GM12865 (cell line): ENCODE measurements around the gene ZNF823.

Experiments used
- DNase-seq: peaks from one replicate; pipeline ENCODE4 v3.0.0; 2010; ENCODE audit warnings: low read depth
- H3K4me3 ChIP-seq: 2 replicates; pipeline ENCODE4 v1.5.1; 2011; ENCODE audit warnings: mild to moderate bottlenecking, low read depth, low read length, control low read depth
- TF ChIP-seq, protein P1 (sequence below): IDR thresholded peaks from 2 replicates; pipeline ENCODE4 v1.5.1; 2011; ENCODE audit warnings: low read length, control low read depth, low read depth, inconsistent platforms; ENCODE audit not compliant: insufficient read depth; ENCODE audit errors: missing control alignments

The ZNF823 gene

DNA sequence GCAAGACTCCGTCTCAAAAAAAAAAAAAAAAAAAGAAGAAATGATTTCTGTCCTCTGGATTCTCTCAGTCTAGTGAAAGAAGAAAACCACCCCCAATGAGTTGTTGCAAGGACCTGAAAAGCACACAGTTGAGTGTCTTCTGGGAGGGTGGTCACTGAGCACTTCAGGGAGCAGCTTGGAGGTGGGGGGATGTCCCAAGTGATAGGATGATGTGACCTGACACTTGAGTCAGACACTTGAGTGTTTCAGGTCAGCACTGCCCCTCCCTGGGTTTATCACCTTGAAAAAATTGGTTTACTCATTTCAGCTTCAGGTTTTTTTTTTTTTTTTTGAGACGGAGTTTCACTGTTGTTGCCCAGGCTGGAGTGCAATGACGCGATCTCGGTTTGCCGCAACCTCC, 63.2 kb downstream of the ZNF823 start:
- TF ChIP-seq, protein P1, sequence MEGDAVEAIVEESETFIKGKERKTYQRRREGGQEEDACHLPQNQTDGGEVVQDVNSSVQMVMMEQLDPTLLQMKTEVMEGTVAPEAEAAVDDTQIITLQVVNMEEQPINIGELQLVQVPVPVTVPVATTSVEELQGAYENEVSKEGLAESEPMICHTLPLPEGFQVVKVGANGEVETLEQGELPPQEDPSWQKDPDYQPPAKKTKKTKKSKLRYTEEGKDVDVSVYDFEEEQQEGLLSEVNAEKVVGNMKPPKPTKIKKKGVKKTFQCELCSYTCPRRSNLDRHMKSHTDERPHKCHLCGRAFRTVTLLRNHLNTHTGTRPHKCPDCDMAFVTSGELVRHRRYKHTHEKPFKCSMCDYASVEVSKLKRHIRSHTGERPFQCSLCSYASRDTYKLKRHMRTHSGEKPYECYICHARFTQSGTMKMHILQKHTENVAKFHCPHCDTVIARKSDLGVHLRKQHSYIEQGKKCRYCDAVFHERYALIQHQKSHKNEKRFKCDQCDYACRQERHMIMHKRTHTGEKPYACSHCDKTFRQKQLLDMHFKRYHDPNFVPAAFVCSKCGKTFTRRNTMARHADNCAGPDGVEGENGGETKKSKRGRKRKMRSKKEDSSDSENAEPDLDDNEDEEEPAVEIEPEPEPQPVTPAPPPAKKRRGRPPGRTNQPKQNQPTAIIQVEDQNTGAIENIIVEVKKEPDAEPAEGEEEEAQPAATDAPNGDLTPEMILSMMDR, result no peak
- no peak for DNase-seq

DNA sequence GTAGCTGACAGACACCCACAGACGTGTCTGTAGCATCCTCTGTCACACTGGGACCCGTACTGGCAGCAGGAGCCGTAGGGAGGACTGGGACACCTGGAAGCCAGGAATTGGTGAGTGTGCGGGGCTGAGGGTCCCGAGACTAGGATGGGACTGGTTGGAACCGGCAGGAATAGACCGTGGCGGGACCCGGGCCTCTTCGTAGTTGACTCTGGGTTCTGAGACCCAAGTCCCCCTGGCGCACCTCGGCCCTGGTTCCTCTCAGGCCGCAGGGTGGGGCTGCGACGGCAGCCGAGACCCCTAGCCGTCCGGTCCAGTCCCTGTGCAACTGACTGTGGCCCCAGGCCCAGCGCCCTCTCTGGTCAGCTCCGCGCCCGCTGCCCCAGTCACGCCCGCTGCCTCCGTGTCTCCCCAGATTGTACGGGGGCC, 64.7 kb downstream of the ZNF823 start:
- no peak for DNase-seq
- no peak overlapping the region for H3K4me3 ChIP-seq
- TF ChIP-seq, protein P1, result no peak

More for the DNA sequence above, 63.2 kb downstream of the ZNF823 start:
- no peak overlapping the region for H3K4me3 ChIP-seq

DNA sequence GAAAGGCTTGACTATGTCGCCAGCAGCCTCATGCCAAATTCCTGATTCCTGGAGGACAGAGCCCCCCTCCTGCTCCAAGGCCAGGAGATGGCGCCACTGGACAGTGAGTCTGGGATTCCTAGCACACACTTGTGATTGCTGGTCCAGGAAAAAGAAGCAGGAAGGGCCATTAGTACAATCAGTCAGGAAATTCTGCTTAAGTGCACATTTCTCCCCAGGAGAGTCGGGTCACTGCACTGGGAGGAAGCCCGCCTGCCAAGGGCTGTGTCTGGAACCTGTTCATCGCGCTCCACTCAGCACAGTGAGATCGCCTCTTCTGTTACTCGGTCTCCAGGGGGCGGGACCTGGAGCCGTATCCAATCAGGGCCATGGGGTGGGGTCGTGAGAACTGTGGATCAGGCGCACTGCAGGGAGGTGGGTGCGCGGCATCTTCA, 65.1 kb downstream of the ZNF823 start:
- H3K4me3 ChIP-seq, result no peak overlapping the region
- TF ChIP-seq, protein P1, result peak; percentile 22
- no peak for DNase-seq
